K562 (cell line): Measurements from ENCODE around the gene OPTN. TPM values are rescaled to one million over a fixed set of nuclear protein-coding genes. Genes with fewer than 3 reads are reported as not detected.

Source experiments
- CHD1 ChIP-seq: fragments of 200-600 bp; sonication (generic); IDR thresholded peaks from one replicate; pipeline ENCODE4 v1.6.1; 2012; ENCODE audit warnings: mild to moderate bottlenecking, moderate library complexity, low read length, inconsistent platforms
- CTBP1 ChIP-seq: fragments of 450-650 bp; IDR thresholded peaks from 2 replicates; pipeline ENCODE4 v1.6.1; 2016; ENCODE audit warnings: borderline replicate concordance
- DMBX1 ChIP-seq: fragments of 250-450 bp; sonication (Bioruptor Pico); IDR thresholded peaks from 2 replicates; pipeline ENCODE4 v1.8.0; 2022; ENCODE audit warnings: inconsistent platforms, mild to moderate bottlenecking, moderate library complexity, borderline replicate concordance
- ELF4 ChIP-seq: fragments of 450-650 bp; formaldehyde crosslinking; IDR thresholded peaks from 2 replicates; pipeline ENCODE4 v1.4.0; 2022; ENCODE audit warnings: missing genetic modification characterization
- FOXA1 ChIP-seq: fragments of 450-650 bp; IDR thresholded peaks from 2 replicates; pipeline ENCODE4 v1.6.1; 2016; ENCODE audit warnings: mild to moderate bottlenecking, borderline replicate concordance
- FOXA3 ChIP-seq, 2 experiments: fragments of 450-650 bp in 1 of 2; sonication (generic) in 1 of 2; formaldehyde crosslinking; IDR thresholded peaks in 1 of 2; conservative IDR thresholded peaks in 1 of 2; 2 replicates each; pipeline versions ENCODE4 v1.4.0 to v1.8.0; 2020 to 2022; ENCODE audit warnings: mild to moderate bottlenecking in 2 of 2, missing genetic modification reagents in 1 of 2
- HMG20A ChIP-seq: fragments of 450-650 bp; formaldehyde crosslinking; conservative IDR thresholded peaks from 2 replicates; pipeline ENCODE4 v1.4.0; 2020; ENCODE audit warnings: mild to moderate bottlenecking, mixed read lengths
- HNRNPLL ChIP-seq: fragments of 200-400 bp; formaldehyde crosslinking; IDR thresholded peaks from 2 replicates; pipeline ENCODE4 v1.6.1; 2017; ENCODE audit warnings: low read length, low read depth, mild to moderate bottlenecking; ENCODE audit not compliant: poor library complexity, severe bottlenecking
- IRF2 ChIP-seq: sonication (generic); formaldehyde crosslinking; IDR thresholded peaks from 2 replicates; pipeline ENCODE4 v1.8.1; 2022; ENCODE audit warnings: mild to moderate bottlenecking, missing genetic modification reagents
- MEF2D ChIP-seq: conservative IDR thresholded peaks from 2 replicates; pipeline ENCODE4 v1.6.1; 2016; ENCODE audit warnings: low read depth, missing genetic modification characterization, missing compliant biosample characterization
- MYNN ChIP-seq, 2 experiments: sonication (generic); formaldehyde crosslinking in 1 of 2; IDR thresholded peaks; 2 replicates each; pipeline versions ENCODE4 v1.5.0 to v1.6.1; 2016 to 2020; ENCODE audit warnings: antibody characterized with exemption in 1 of 2, missing genetic modification reagents in 1 of 2
- SMAD1 ChIP-seq: fragments of 150-350 bp; IDR thresholded peaks from 2 replicates; pipeline ENCODE4 v1.6.1; 2014; ENCODE audit warnings: low read length, low read depth; ENCODE audit not compliant: partially characterized antibody
- SMARCA5 ChIP-seq: fragments of 450-650 bp; IDR thresholded peaks from 2 replicates; pipeline ENCODE4 v1.6.1; 2016
- TCF7 ChIP-seq: sonication (generic); IDR thresholded peaks from 2 replicates; pipeline ENCODE4 v1.6.1; 2016; ENCODE audit warnings: antibody characterized with exemption, borderline replicate concordance
- TEAD1 ChIP-seq, 2 experiments: fragments of 450-650 bp in 1 of 2; sonication (generic) in 1 of 2; formaldehyde crosslinking; IDR thresholded peaks; 2 replicates each; pipeline versions ENCODE4 v1.4.0 to v1.8.0; 2020 to 2022; ENCODE audit warnings: mild to moderate bottlenecking in 2 of 2, missing genetic modification reagents in 1 of 2
- USF2 ChIP-seq: sonication (generic); formaldehyde crosslinking; IDR thresholded peaks from 2 replicates; pipeline ENCODE4 v1.5.0; 2020; ENCODE audit warnings: missing genetic modification reagents
- ZNF175 ChIP-seq: fragments of 200-800 bp; sonication (Bioruptor generic); IDR thresholded peaks from 2 replicates; pipeline ENCODE4 v1.6.1; 2016; ENCODE audit warnings: low read depth, mild to moderate bottlenecking, missing genetic modification characterization, missing compliant biosample characterization
- ZNF512 ChIP-seq: IDR thresholded peaks from 2 replicates; pipeline ENCODE4 v1.6.1; 2016; ENCODE audit warnings: missing genetic modification characterization, missing compliant biosample characterization
- ZSCAN29 ChIP-seq: fragments of 450-650 bp; IDR thresholded peaks from 2 replicates; pipeline ENCODE4 v1.6.1; 2017
- polyA plus RNA-seq, 8 experiments: library from polyadenylated mRNA; depleted of rRNA in 4 of 8; stranded (reverse) in 5 of 8; unstranded in 3 of 8; fragments of >200 nt; fragmentation: Nextera tagmentation in 2 of 8; fragmentation: Illumina TruSeq in 1 of 8; extraction: Ambion mirVana in 2 of 8; extraction: Trizol in 1 of 8; gene quantifications; 2 replicates each; pipeline versions ENCODE4 v1.2.1 to v1.2.3, GENCODE V29; 2011 to 2014; ENCODE audit warnings: inconsistent platforms in 1 of 8, missing spikeins in 1 of 8
- total RNA-seq, 7 experiments: library from RNA; depleted of rRNA in 6 of 7; stranded (reverse); fragments of >200 nt in 6 of 7; fragmentation: Illumina TruSeq in 2 of 7; extraction: Trizol in 2 of 7; gene quantifications; 2 replicates each; pipeline versions ENCODE4 v1.2.1 to v1.2.3, GENCODE V29; 2011 to 2021; ENCODE audit warnings: low replicate concordance in 1 of 7
- TF ChIP-seq, protein P1 (sequence below): sonication (generic); formaldehyde crosslinking; IDR thresholded peaks from 2 replicates; pipeline ENCODE4 v1.8.1; 2023; ENCODE audit warnings: mild to moderate bottlenecking, missing genetic modification reagents, moderate library complexity
- TF ChIP-seq, protein P2 (sequence below): fragments of 450-650 bp; IDR thresholded peaks from 2 replicates; pipeline ENCODE4 v1.6.1; 2018; ENCODE audit warnings: mild to moderate bottlenecking, low read depth; ENCODE audit not compliant: partially characterized antibody
- TF ChIP-seq, protein P3 (sequence below): fragments of 450-650 bp; IDR thresholded peaks from 2 replicates; pipeline ENCODE4 v1.6.1; 2016; ENCODE audit warnings: low read depth, mild to moderate bottlenecking, moderate library complexity

The OPTN gene
- total and polyA plus RNA-seq, 9 of the 15 experiments (the other 6 are each of a cell fraction or from before 2014, with no cell fraction given): 2.2 to 6.8 (median 5.0) TPM

- no peak for TF ChIP-seq ZNF512 (tag)
- no peak for TF ChIP-seq CHD1
- peak; percentile 61; the same call in 1 of the 2 replicates for TF ChIP-seq TCF7
- no peak for TF ChIP-seq ELF4 (CRISPR knock-in tag)
- no peak for TF ChIP-seq MEF2D (tag)
- TF ChIP-seq FOXA1: no peak
- TF ChIP-seq IRF2 (CRISPR knock-in tag): no peak
- TF ChIP-seq TEAD1 (CRISPR knock-in tag; IDR thresholded peaks at IDR 0.05): peak in 1 of 2 experiments; percentile 86; a peak in 2 of 4 replicates
- TF ChIP-seq SMAD1: no peak
- TF ChIP-seq SMARCA5: no peak
- TF ChIP-seq, protein P1, sequence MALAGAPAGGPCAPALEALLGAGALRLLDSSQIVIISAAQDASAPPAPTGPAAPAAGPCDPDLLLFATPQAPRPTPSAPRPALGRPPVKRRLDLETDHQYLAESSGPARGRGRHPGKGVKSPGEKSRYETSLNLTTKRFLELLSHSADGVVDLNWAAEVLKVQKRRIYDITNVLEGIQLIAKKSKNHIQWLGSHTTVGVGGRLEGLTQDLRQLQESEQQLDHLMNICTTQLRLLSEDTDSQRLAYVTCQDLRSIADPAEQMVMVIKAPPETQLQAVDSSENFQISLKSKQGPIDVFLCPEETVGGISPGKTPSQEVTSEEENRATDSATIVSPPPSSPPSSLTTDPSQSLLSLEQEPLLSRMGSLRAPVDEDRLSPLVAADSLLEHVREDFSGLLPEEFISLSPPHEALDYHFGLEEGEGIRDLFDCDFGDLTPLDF (CRISPR knock-in tag): peak; percentile 84; the same call in 1 of the 2 replicates
- TF ChIP-seq FOXA3 (CRISPR knock-in tag; conservative IDR thresholded peaks at IDR 0.05 in 1 of 2, IDR thresholded peaks at IDR 0.05 in 1 of 2): no peak
- TF ChIP-seq HMG20A (CRISPR knock-in tag): no peak
- TF ChIP-seq ZNF175 (CRISPR knock-in tag): no peak
- TF ChIP-seq, protein P2, sequence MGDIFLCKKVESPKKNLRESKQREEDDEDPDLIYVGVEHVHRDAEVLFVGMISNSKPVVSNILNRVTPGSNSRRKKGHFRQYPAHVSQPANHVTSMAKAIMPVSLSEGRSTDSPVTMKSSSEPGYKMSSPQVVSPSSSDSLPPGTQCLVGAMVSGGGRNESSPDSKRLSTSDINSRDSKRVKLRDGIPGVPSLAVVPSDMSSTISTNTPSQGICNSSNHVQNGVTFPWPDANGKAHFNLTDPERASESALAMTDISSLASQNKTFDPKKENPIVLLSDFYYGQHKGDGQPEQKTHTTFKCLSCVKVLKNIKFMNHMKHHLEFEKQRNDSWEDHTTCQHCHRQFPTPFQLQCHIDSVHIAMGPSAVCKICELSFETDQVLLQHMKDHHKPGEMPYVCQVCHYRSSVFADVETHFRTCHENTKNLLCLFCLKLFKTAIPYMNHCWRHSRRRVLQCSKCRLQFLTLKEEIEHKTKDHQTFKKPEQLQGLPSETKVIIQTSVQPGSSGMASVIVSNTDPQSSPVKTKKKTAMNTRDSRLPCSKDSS: no peak
- TF ChIP-seq MYNN (IDR thresholded peaks at IDR 0.05): no peak
- TF ChIP-seq MYNN (CRISPR knock-in tag; IDR thresholded peaks at IDR 0.05): no peak
- TF ChIP-seq USF2 (CRISPR knock-in tag): no peak
- TF ChIP-seq DMBX1 (CRISPR knock-in tag): no peak
- peak; percentile 42 for TF ChIP-seq HNRNPLL
- peak; percentile 75 for TF ChIP-seq CTBP1
- TF ChIP-seq, protein P3, sequence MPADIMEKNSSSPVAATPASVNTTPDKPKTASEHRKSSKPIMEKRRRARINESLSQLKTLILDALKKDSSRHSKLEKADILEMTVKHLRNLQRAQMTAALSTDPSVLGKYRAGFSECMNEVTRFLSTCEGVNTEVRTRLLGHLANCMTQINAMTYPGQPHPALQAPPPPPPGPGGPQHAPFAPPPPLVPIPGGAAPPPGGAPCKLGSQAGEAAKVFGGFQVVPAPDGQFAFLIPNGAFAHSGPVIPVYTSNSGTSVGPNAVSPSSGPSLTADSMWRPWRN: no peak
- no peak for TF ChIP-seq ZSCAN29
These were observed 61.2 kb downstream of the OPTN start, which contains the start of gene MCM10 (continued) for GRCh38 chr10:13160934-13161856.
